Fibroblast of mammary gland (primary cell): ENCODE results near the gene PTAFR.

ENCODE experiments used
- DNase-seq: peaks from one replicate; pipeline ENCODE4 v3.0.0-alpha.2; 2010; ENCODE audit warnings: low read depth
- H3K4me3 ChIP-seq: 2 replicates; pipeline ENCODE4 v1.5.1; 2011; ENCODE audit warnings: low read depth, mild to moderate bottlenecking, low read length, moderate library complexity; ENCODE audit not compliant: control insufficient read depth
- TF ChIP-seq, protein P1 (sequence below): conservative IDR thresholded peaks from 2 replicates; pipeline ENCODE4 v1.5.1; 2011; ENCODE audit warnings: low read depth, low read length, inconsistent platforms; ENCODE audit not compliant: control insufficient read depth, insufficient read depth

The PTAFR gene

DNA sequence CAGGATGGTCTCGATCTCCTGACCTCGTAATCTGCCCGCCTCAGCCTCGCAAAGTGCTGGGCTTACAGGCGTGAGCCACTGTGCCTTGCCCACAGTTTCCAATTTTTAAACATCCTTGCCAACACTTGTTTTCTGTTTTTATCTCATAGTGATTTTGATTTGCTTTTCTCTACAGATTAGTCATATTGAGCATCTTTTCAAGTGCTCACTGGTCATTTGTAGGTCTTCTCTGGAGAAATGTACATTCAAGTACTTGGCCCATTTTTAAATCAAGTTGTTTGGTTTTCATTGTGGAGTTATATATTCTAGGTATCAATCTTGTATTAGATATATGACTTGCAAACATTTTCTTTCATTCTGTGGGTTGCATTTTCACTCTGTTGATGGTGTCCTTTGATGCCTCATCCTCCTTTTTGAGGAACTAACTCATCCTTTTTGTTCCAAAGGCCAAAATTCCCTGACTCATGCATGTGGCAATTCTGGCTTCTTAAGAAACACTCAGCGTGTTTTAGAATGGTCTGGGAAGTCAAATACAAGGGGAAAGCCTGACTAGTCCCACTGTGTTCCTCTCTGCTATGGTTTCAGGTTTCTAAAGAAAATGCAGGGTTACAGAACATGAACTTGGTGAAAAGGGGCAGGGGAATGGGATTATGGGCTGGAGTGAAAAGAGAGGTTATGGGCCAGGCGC is 37.3 kb downstream of the PTAFR start:
- DNase-seq: peak; percentile 95
- TF ChIP-seq, protein P1, sequence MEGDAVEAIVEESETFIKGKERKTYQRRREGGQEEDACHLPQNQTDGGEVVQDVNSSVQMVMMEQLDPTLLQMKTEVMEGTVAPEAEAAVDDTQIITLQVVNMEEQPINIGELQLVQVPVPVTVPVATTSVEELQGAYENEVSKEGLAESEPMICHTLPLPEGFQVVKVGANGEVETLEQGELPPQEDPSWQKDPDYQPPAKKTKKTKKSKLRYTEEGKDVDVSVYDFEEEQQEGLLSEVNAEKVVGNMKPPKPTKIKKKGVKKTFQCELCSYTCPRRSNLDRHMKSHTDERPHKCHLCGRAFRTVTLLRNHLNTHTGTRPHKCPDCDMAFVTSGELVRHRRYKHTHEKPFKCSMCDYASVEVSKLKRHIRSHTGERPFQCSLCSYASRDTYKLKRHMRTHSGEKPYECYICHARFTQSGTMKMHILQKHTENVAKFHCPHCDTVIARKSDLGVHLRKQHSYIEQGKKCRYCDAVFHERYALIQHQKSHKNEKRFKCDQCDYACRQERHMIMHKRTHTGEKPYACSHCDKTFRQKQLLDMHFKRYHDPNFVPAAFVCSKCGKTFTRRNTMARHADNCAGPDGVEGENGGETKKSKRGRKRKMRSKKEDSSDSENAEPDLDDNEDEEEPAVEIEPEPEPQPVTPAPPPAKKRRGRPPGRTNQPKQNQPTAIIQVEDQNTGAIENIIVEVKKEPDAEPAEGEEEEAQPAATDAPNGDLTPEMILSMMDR: no peak
- H3K4me3 ChIP-seq: no peak overlapping the region

DNA sequence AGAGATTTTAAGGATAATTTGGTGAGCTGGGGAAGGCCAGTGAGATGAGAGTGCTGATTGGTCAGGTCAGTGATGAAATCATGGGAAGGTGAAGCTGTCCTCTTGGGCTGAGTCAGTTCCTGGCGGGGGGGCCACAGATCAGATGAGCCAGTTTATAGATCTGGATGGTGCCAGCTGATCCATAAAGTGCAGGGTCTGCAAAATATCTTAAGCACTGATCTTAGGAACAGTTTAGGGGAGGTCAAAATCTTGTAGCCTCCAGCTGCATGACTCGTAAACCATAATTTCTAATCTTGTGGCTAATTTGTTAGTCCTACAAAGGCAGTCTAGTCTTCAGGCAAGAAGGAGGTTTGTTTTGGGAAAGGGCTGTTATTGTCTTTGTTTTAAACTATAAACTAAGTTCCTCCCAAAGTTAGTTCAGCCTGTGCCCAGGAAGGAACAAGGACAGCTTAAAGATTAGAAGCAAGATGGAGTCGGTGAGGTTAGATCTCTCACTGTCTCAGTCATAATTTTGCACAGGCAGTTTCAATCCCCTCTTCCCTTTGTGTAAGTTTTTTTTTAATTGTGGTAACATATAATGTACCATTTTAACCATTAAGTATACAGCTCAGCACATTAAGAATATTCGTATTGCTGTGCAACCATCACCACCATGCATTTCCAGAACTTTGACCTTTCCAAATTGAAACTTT is 39.4 kb downstream of the PTAFR start:
- TF ChIP-seq, protein P1: no peak
- H3K4me3 ChIP-seq: no peak overlapping the region
- DNase-seq: peak; percentile 66

DNA sequence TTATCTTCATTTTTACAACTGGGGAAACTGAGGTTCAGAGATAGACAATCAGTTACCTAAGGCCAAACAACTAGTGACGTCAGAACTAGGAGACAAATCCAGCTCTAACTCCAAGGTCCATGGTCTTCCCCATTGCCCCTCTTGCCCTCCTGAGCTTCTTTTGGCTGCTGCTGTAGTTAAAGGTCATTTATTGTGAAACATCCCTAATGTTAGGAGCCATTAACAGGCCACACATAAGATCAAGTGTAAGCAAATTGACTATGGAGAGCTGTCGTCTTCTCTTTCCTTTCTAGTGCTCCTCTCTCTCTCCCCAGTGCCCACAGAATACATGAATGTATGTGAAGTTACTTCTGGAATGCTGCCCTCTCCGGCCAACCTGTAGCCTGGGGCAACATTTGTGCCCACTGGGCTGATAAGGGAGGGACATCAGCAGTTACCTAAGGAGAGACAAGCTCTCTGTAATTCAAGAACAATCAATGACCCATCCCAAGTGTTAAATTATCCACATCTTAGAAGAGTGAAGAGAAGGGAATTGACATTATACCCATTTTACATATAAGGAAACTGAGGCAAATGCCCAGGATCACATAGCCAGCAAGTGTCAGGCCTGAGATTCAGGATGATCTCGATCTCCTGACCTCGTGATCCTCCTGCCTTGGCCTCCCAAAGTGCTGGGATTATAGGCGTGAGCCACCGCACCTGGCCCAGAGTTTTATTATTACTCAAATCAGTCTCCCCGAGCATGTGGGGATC is 40.1 kb downstream of the PTAFR start:
- no peak for DNase-seq
- no peak overlapping the region for H3K4me3 ChIP-seq
- TF ChIP-seq, protein P1: no peak

DNA sequence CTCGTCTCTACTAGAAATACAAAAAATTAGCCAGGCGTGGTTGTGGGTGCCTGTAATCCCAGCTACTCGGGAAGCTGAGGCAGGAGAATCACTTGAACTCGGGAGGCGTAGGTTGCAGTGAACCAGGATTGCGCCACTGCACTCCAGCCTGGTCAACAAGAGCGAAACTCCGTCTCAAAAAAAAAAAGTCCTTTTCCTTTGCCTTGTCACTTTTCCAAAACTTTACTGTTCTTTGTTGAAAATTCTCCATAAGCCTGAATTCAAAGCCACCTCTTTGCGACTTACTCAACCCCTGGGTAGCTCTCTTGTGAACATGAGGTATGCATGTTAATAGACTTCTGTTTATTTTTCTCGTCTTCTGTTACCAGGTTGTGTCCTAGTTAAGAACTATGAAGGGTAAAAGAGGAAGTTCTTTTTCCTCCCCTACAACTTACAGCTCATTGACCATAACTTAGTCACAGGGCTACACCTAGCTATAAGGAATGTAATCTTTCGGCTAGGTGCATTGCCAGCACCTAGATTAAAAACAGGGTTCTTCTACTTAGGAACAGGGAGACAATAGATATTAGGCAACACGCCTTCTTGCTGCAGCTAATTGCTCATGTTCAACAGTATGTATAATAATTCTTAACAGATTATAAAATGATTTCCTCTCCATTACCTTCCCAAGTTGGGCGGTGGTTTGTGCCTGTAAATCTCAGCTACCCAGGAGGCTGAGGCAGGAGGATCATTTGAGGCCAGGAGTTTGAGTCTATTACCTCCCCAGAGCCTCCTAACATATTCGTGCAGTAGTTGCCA is 40.9 kb downstream of the PTAFR start:
- DNase-seq: no peak
- TF ChIP-seq, protein P1: no peak
- H3K4me3 ChIP-seq: no peak overlapping the region

DNA sequence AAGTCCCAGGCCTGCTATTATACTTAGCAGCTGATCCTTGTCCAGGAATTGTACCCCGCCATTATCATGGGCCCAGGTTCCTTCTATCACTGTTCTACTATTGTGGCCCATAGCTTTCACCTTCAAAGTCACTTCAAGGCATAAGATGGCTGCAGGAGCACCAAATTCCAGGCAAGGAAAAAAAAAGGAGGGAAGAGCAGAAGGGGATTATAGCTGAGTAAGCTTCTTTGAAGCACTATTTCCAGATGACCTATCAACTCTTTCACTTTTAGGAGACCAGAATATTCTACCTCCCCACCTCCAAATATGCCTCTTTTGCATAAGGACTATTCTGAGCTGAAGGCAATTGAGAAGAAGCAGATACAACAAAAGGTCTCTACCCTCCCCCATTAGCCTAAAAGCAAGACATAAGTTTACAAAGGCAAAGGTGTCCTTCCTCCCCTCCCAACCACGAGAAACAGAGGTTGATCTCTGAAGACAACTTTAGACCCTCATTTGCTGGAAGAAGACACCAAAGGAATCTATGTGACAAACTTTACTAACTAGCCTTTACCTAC is 41.8 kb downstream of the PTAFR start:
- no peak overlapping the region for H3K4me3 ChIP-seq
- no peak for DNase-seq
- TF ChIP-seq, protein P1: no peak
